IMR-90 (cell line): ENCODE results near the gene TEP1. TPM values are rescaled to one million over a fixed set of nuclear protein-coding genes. Genes with fewer than 3 reads are reported as not detected.

ENCODE experiments used
- ATAC-seq: fragments of 200-7000 bp; cut with Tn5 transposase; 2 replicates; pipeline ENCODE4 v1.9.1; 2020; ENCODE audit warnings: low read depth, mild to moderate bottlenecking, moderate library complexity
- BruUV-seq: library from RNA; stranded (reverse); fragments of 400-500 nt; replicated peaks from 2 replicates; lab custom pipeline; 2021; lab: Mats Ljungman, UMichigan
- CTCF ChIA-PET: fragments of 300-600 bp; formaldehyde crosslinking; extraction: SDS; loops from one replicate; lab custom pipeline; 2021; ENCODE audit warnings: antibody characterized with exemption; lab: Yijun Ruan, JAX
- POLR2A ChIA-PET: fragments of 300-600 bp; sonication (Branson Sonifier 250); formaldehyde crosslinking; loops from one replicate; lab custom pipeline; 2022; ENCODE audit warnings: antibody characterized with exemption; ENCODE audit not compliant: unreplicated experiment; lab: Charles Lee
- DNase-seq: peaks from one replicate; pipeline ENCODE4 v3.0.0; 2013
- H2AFZ ChIP-seq: replicated peaks from 2 replicates; pipeline ENCODE3; 2013; ENCODE audit warnings: low read length, mild to moderate bottlenecking; ENCODE audit not compliant: poor library complexity
- H2AK5ac ChIP-seq: 2 replicates; pipeline ENCODE4 v1.6.1; 2013; ENCODE audit warnings: low read depth, low read length, inconsistent platforms
- H2AK9ac ChIP-seq: replicated peaks from 2 replicates; pipeline ENCODE3; 2013; ENCODE audit warnings: mild to moderate bottlenecking, low read depth, low read length, moderate library complexity; ENCODE audit not compliant: poor library complexity
- H2BK120ac ChIP-seq: 2 replicates; pipeline ENCODE4 v1.6.1; 2013; ENCODE audit warnings: low read depth, low read length, inconsistent platforms
- H2BK15ac ChIP-seq: 3 replicates; pipeline ENCODE4 v1.6.1; 2013; ENCODE audit warnings: low read depth, low read length, inconsistent platforms
- H2BK20ac ChIP-seq: 2 replicates; pipeline ENCODE4 v1.6.1; 2013; ENCODE audit warnings: low read depth, mild to moderate bottlenecking, inconsistent platforms, low read length, moderate library complexity
- H2BK5ac ChIP-seq: 2 replicates; pipeline ENCODE4 v1.6.1; 2013; ENCODE audit warnings: mild to moderate bottlenecking, low read depth, low read length, inconsistent platforms; ENCODE audit not compliant: poor library complexity, severe bottlenecking
- H3K14ac ChIP-seq: replicated peaks from 2 replicates; pipeline ENCODE4 v1.6.1; 2013; ENCODE audit warnings: low read depth, low read length, inconsistent platforms
- H3K18ac ChIP-seq: 2 replicates; pipeline ENCODE4 v1.6.1; 2013; ENCODE audit warnings: low read depth, low read length, control low read depth
- H3K23ac ChIP-seq: 2 replicates; pipeline ENCODE4 v1.6.1; 2013; ENCODE audit warnings: low read depth, low read length, inconsistent platforms
- H3K27ac ChIP-seq: 2 replicates; pipeline ENCODE4 v1.5.1; 2013; ENCODE audit warnings: mild to moderate bottlenecking, control low read depth, low read length; ENCODE audit not compliant: insufficient read depth
- H3K27me3 ChIP-seq: 2 replicates; pipeline ENCODE4 v1.6.1; 2013; ENCODE audit warnings: low read length; ENCODE audit not compliant: control insufficient read depth, insufficient read depth
- H3K36me3 ChIP-seq: 2 replicates; pipeline ENCODE4 v1.6.1; 2013; ENCODE audit warnings: low read length, mixed read lengths; ENCODE audit not compliant: control insufficient read depth, insufficient read depth
- H3K4ac ChIP-seq: 2 replicates; pipeline ENCODE4 v1.6.1; 2013; ENCODE audit warnings: low read depth, low read length, inconsistent platforms
- H3K4me1 ChIP-seq: 2 replicates; pipeline ENCODE4 v1.6.1; 2013; ENCODE audit warnings: low read length, mixed read lengths; ENCODE audit not compliant: control insufficient read depth, insufficient read depth
- H3K4me2 ChIP-seq: 2 replicates; pipeline ENCODE4 v1.6.1; 2013; ENCODE audit warnings: low read depth, mild to moderate bottlenecking, control low read depth, low read length, moderate library complexity
- H3K4me3 ChIP-seq: 2 replicates; pipeline ENCODE4 v1.5.1; 2013; ENCODE audit warnings: low read depth, mild to moderate bottlenecking, control low read depth, low read length, moderate library complexity; ENCODE audit not compliant: insufficient read depth
- H3K56ac ChIP-seq: 2 replicates; pipeline ENCODE4 v1.6.1; 2013; ENCODE audit warnings: low read length, inconsistent platforms; ENCODE audit not compliant: insufficient read depth; ENCODE audit errors: extremely low read depth
- H3K79me1 ChIP-seq, 2 experiments: 2 replicates each; pipeline ENCODE4 v1.6.1; 2013; ENCODE audit warnings: low read length in 2 of 2, inconsistent platforms in 1 of 2, low read depth in 1 of 2
- H3K9ac ChIP-seq: 2 replicates; pipeline ENCODE4 v1.6.1; 2013; ENCODE audit warnings: low read depth, low read length, control low read depth
- H3K9me1 ChIP-seq: 2 replicates; pipeline ENCODE4 v1.6.1; 2013; ENCODE audit warnings: low read length, inconsistent platforms; ENCODE audit not compliant: insufficient read depth
- H3K9me3 ChIP-seq: 2 replicates; pipeline ENCODE4 v1.6.1; 2013; ENCODE audit warnings: low read length; ENCODE audit not compliant: control insufficient read depth, insufficient read depth
- H4K20me1 ChIP-seq: 2 replicates; pipeline ENCODE4 v1.6.1; 2013; ENCODE audit warnings: low read length, inconsistent platforms; ENCODE audit not compliant: insufficient read depth
- H4K5ac ChIP-seq: 2 replicates; pipeline ENCODE4 v1.6.1; 2013; ENCODE audit warnings: mild to moderate bottlenecking, low read depth, low read length, control low read depth
- H4K8ac ChIP-seq, 2 experiments: 2 replicates each; pipeline ENCODE4 v1.6.1; 2013; ENCODE audit warnings: low read depth in 2 of 2, low read length in 2 of 2, control low read depth in 1 of 2, inconsistent platforms in 1 of 2
- H4K91ac ChIP-seq: 2 replicates; pipeline ENCODE4 v1.6.1; 2013; ENCODE audit warnings: low read depth, low read length, inconsistent platforms; ENCODE audit not compliant: insufficient read depth
- BHLHE40 ChIP-seq: fragments of 150-350 bp; IDR thresholded peaks from 2 replicates; pipeline ENCODE4 v1.6.1; 2016; ENCODE audit warnings: mild to moderate bottlenecking, low read depth, low read length
- CEBPB ChIP-seq: IDR thresholded peaks from 2 replicates; pipeline ENCODE4 v1.6.1; 2012; ENCODE audit warnings: low read depth, low read length, improper control_type of control experiment
- CHD1 ChIP-seq: IDR thresholded peaks from 2 replicates; pipeline ENCODE4 v1.6.1; 2012; ENCODE audit warnings: low read depth, low read length, improper control_type of control experiment
- CTCF ChIP-seq: conservative IDR thresholded peaks from 2 replicates; pipeline ENCODE4 v1.5.1; 2012; ENCODE audit warnings: mild to moderate bottlenecking, low read depth, low read length, improper control_type of control experiment
- FOS ChIP-seq: fragments of 150-350 bp; IDR thresholded peaks from 2 replicates; pipeline ENCODE4 v1.6.1; 2016; ENCODE audit warnings: low read depth, low read length
- MAFK ChIP-seq: IDR thresholded peaks from 2 replicates; pipeline ENCODE4 v1.6.1; 2012; ENCODE audit warnings: low read depth, low read length, improper control_type of control experiment
- MAZ ChIP-seq: IDR thresholded peaks from 2 replicates; pipeline ENCODE4 v1.6.1; 2012; ENCODE audit warnings: low read depth, mild to moderate bottlenecking, low read length, improper control_type of control experiment, moderate library complexity, borderline replicate concordance
- POLR2A ChIP-seq: IDR thresholded peaks from 2 replicates; pipeline ENCODE4 v1.6.1; 2012; ENCODE audit warnings: mild to moderate bottlenecking, low read depth, low read length
- RCOR1 ChIP-seq: IDR thresholded peaks from 2 replicates; pipeline ENCODE4 v1.6.1; 2012; ENCODE audit warnings: mild to moderate bottlenecking, low read length, improper control_type of control experiment; ENCODE audit not compliant: insufficient replicate concordance
- SMC3 ChIP-seq: fragments of 150-350 bp; IDR thresholded peaks from 2 replicates; pipeline ENCODE4 v1.6.1; 2016; ENCODE audit warnings: low read depth, mild to moderate bottlenecking, antibody characterized with exemption, low read length, moderate library complexity
- USF2 ChIP-seq: fragments of 150-350 bp; IDR thresholded peaks from 2 replicates; pipeline ENCODE4 v1.6.1; 2017; ENCODE audit warnings: mild to moderate bottlenecking, antibody characterized with exemption, low read length, low read depth
- WGBS, 2 experiments: methylation state at CpG; one replicate each; pipeline versions ENCODE4 v1.1.5 to v1.1.7; 2013; ENCODE audit warnings: missing lambda C conversion rate in 2 of 2; ENCODE audit not compliant: insufficient read length in 1 of 2; ENCODE audit errors: extremely low coverage in 2 of 2; 5-methylcytosine and 5-hydroxymethylcytosine counted together
- dilution Hi-C: fragments of 300-500 bp; cut with HindIII; formaldehyde crosslinking; loops from one replicate; pipeline ENCODE4 v1.14.3; 2018; ENCODE audit warnings: low sequenced_read_pairs; ENCODE audit not compliant: unreplicated experiment
- in situ Hi-C: fragments of 300-500 bp; cut with MboI; formaldehyde crosslinking; loops from 3 replicates; pipeline ENCODE4 v1.14.3; 2019; ENCODE audit warnings: low sequenced_read_pairs, inconsistent platforms, mixed read lengths
- intact Hi-C: fragments of 100-400 bp; cut with micrococcal nuclease; formaldehyde crosslinking; loops from 2 replicates; pipeline ENCODE4 v1.10.0; 2022
- polyA plus RNA-seq, 3 experiments: library from polyadenylated mRNA; depleted of rRNA; stranded (reverse); fragments of >200 nt; gene quantifications; 2 replicates each; pipeline ENCODE4 v1.2.3, GENCODE V29; 2012; ENCODE audit warnings: low replicate concordance in 1 of 3
- total RNA-seq: library from RNA; depleted of rRNA; stranded (reverse); fragments of >200 nt; gene quantifications from 2 replicates; pipeline ENCODE4 v1.2.3, GENCODE V29; 2012
- TF ChIP-seq, protein P1 (sequence below): fragments of 150-350 bp; IDR thresholded peaks from 2 replicates; pipeline ENCODE4 v1.6.1; 2016; ENCODE audit warnings: low read depth, mild to moderate bottlenecking, low read length, moderate library complexity, borderline replicate concordance

TEP1 gene
- total and polyA plus RNA-seq, 2 of the 4 experiments (the other 2 are of a cell fraction) = 10.7 to 12.4 TPM

GRCh38 chr14:20461225-20462141 is 48.2 kb upstream of the TEP1 start, which contains the start of gene PIP4P1:
TSS of gene PIP4P1 (minus strand) at chr14:20461434. CDS start at chr14:20461325, 109 bp downstream.
- POLR2A ChIA-PET = interaction anchor here (0.6 to 1.1 kb wide), 2 partner anchors 49 to 220 kb away, joined by 4 to 18 read pairs; no protein-coding TSS in a partner anchor
- 0 out of 2 replicates have a peak, but pooled peaks cover 3% of the 10 kb centered on the region for H4K20me1 ChIP-seq

More at GRCh38 chr14:20461225-20462141, 48.2 kb upstream of the TEP1 start, which contains the start of gene PIP4P1:
- H3K9ac ChIP-seq = peak within 1 kb of the TSS; percentile 60
- TF ChIP-seq SMC3 (no peak), MAFK (peak; percentile 88), MAZ (peak; percentile 61), POLR2A (peak; percentile 39), RCOR1 (no peak), USF2 (peak; percentile 99), CEBPB (peak; percentile 93), FOS (peak; percentile 75), CHD1 (no peak), CTCF (no peak), BHLHE40 (peak; percentile 98)
- TF ChIP-seq, protein P1, sequence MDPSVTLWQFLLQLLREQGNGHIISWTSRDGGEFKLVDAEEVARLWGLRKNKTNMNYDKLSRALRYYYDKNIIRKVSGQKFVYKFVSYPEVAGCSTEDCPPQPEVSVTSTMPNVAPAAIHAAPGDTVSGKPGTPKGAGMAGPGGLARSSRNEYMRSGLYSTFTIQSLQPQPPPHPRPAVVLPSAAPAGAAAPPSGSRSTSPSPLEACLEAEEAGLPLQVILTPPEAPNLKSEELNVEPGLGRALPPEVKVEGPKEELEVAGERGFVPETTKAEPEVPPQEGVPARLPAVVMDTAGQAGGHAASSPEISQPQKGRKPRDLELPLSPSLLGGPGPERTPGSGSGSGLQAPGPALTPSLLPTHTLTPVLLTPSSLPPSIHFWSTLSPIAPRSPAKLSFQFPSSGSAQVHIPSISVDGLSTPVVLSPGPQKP = no peak
- in situ Hi-C loops = loop anchor here (25.0 kb wide), 1 partner anchor 626 kb away; the partner anchor contains the start of gene ZNF219
- H2BK5ac ChIP-seq = peak within 1 kb of the TSS; percentile 55
- intact Hi-C loops = loop anchor here (1.0 kb wide), 2 partner anchors 118 to 222 kb away; partner anchors contain the start of gene PARP2
- peak within 1 kb of the TSS; percentile 98 for H3K4me2 ChIP-seq
- H3K4me1 ChIP-seq = 0 out of 2 replicates have a peak, but pooled peaks cover 4% of the 10 kb centered on the region
- DNase-seq = peak; percentile 100
- peak; percentile 96 for ATAC-seq
- no peak within 1 kb of the TSS for H2BK20ac ChIP-seq
- BruUV-seq = TSS peak; percentile 49
- H3K4me3 ChIP-seq = peak within 1 kb of the TSS; percentile 53
- 1% methylated on average over 44 of the region's 67 CpGs; no CpG with 5 or more reads in 1 of the 2 experiments for WGBS, 2 experiments
- H2BK120ac ChIP-seq = no peak within 1 kb of the TSS
- peak within 1 kb of the TSS; percentile 64 for H3K4ac ChIP-seq
- H3K18ac ChIP-seq = no peak within 1 kb of the TSS
- peak within 1 kb of the TSS; percentile 79 for H4K5ac ChIP-seq
- no peaks in the 10 kb centered on the region for H3K27me3 ChIP-seq
- H2AK5ac ChIP-seq = peak within 1 kb of the TSS; percentile 70
- H3K9me3 ChIP-seq = no peaks in the 10 kb centered on the region
- H3K9me1 ChIP-seq = peaks cover 10% of the 10 kb centered on the region; the same call in 1 of the 2 replicates
- H3K27ac ChIP-seq = peak within 1 kb of the TSS; percentile 54
- peaks cover 21% of the 10 kb centered on the region for H3K36me3 ChIP-seq
- no peak within 1 kb of the TSS for H3K56ac ChIP-seq
- H4K8ac ChIP-seq = peak within 1 kb of the TSS; percentile 67 to 84
- H3K79me1 ChIP-seq = peaks cover 19 to 33% of the 10 kb centered on the region in 2 experiments
- dilution Hi-C loops = no loop called here
- peak within 1 kb of the TSS; percentile 94 for H3K23ac ChIP-seq
- CTCF ChIA-PET = interaction anchor here (0.6 kb wide), 2 partner anchors 120 to 515 kb away, joined by 3 to 4 read pairs; no protein-coding TSS in a partner anchor
- peak within 1 kb of the TSS; percentile 98 for H2AFZ ChIP-seq
- peak within 1 kb of the TSS; percentile 95 for H2AK9ac ChIP-seq
- H4K91ac ChIP-seq = peak within 1 kb of the TSS; percentile 53; the same call in 1 of the 2 replicates
- H2BK15ac ChIP-seq = no peak within 1 kb of the TSS
- H3K14ac ChIP-seq = peak within 1 kb of the TSS; percentile 65
